T-cell (primary cell): ENCODE data around the gene LIAS. TPM values are rescaled to one million over a fixed set of nuclear protein-coding genes. Genes with fewer than 3 reads are reported as not detected.
"Not testable (repeated sequence)": the region's sequence is repeated elsewhere in the genome, so short reads cannot be mapped to it uniquely, and the experiment has no call there.

Experiments
- ATAC-seq, 4 experiments: fragments of 200-7000 bp in 3 of 4; fragments of 150-1000 bp in 1 of 4; cut with Tn5 transposase; replicated peaks in 1 of 4; 1 replicate in 3 of 4; 2 replicates in 1 of 4; pipeline ENCODE4 v1.10.0; 2021; ENCODE audit warnings: moderate library complexity in 3 of 4, mild to moderate bottlenecking in 2 of 4, moderate number of reproducible peaks in 1 of 4
- CTCF ChIA-PET, 2 donors: fragments of 300-600 bp; sonication (Branson Sonifier 250); formaldehyde crosslinking; loops; one replicate each; lab custom pipeline; 2022; ENCODE audit warnings: antibody characterized with exemption in 2 of 2; lab: Charles Lee
- POLR2A ChIA-PET, 2 donors: fragments of 300-600 bp; sonication (Branson Sonifier 250); formaldehyde crosslinking; loops; one replicate each; lab custom pipeline; 2022; ENCODE audit warnings: antibody characterized with exemption in 2 of 2; lab: Charles Lee
- DNase-seq, 35 experiments: peaks; one replicate each; pipeline versions ENCODE4 v3.0.0 to v3.0.0-alpha.2; 2013 to 2023
- H3K27ac ChIP-seq: one replicate; pipeline ENCODE4 v1.5.1; 2013; ENCODE audit warnings: low read length
- H3K27me3 ChIP-seq, 2 experiments: replicated peaks in 1 of 2; 1 replicate in 1 of 2; 2 replicates in 1 of 2; pipeline versions ENCODE4 v1.6.1 to v1.7.0; 2013; ENCODE audit warnings: low read length in 1 of 2, mixed read lengths in 1 of 2; ENCODE audit not compliant: control insufficient read depth in 2 of 2, insufficient read depth in 2 of 2; ENCODE audit errors: extremely low read depth in 1 of 2
- H3K36me3 ChIP-seq, 2 donors: 1 replicate in 1 of 2; 2 replicates in 1 of 2; pipeline versions ENCODE4 v1.6.1 to v1.7.0; 2013; ENCODE audit warnings: low read length in 1 of 2; ENCODE audit not compliant: control insufficient read depth in 2 of 2, insufficient read depth in 1 of 2; ENCODE audit errors: extremely low read depth in 1 of 2
- H3K4me1 ChIP-seq, 2 experiments: 1 replicate in 1 of 2; 2 replicates in 1 of 2; pipeline versions ENCODE4 v1.6.1 to v1.7.0; 2013; ENCODE audit warnings: low read length in 2 of 2, mixed read lengths in 1 of 2; ENCODE audit not compliant: insufficient read depth in 2 of 2, control insufficient read depth in 1 of 2; ENCODE audit errors: extremely low read depth in 1 of 2
- H3K4me3 ChIP-seq, 2 donors: 1 replicate in 1 of 2; 2 replicates in 1 of 2; pipeline versions ENCODE4 v1.5.1 to v1.7.0; 2013; ENCODE audit warnings: mild to moderate bottlenecking in 2 of 2, low read length in 1 of 2, moderate library complexity in 1 of 2; ENCODE audit not compliant: control insufficient read depth in 1 of 2; ENCODE audit errors: extremely low read depth in 1 of 2
- H3K9me3 ChIP-seq: 2 replicates; pipeline ENCODE4 v1.7.0; 2013
- H3K27ac Mint-ChIP-seq, 2 donors: one replicate each; pipeline ENCODE4 v1.8.0; 2020 to 2021; ENCODE audit warnings: mild to moderate bottlenecking in 2 of 2, mixed read lengths in 2 of 2
- H3K27me3 Mint-ChIP-seq, 2 donors: one replicate each; pipeline ENCODE4 v1.8.0; 2021 to 2022; ENCODE audit warnings: mixed read lengths in 2 of 2
- H3K36me3 Mint-ChIP-seq: one replicate; pipeline ENCODE4 v1.8.0; 2021; ENCODE audit warnings: mixed read lengths
- H3K4me1 Mint-ChIP-seq, 3 donors: one replicate each; pipeline ENCODE4 v1.8.0; 2020 to 2022; ENCODE audit warnings: mixed read lengths in 3 of 3, mild to moderate bottlenecking in 1 of 3
- H3K4me3 Mint-ChIP-seq, 3 donors: one replicate each; pipeline ENCODE4 v1.8.0; 2020 to 2022; ENCODE audit warnings: mild to moderate bottlenecking in 3 of 3, mixed read lengths in 3 of 3, moderate library complexity in 3 of 3
- H3K9me3 Mint-ChIP-seq, 3 donors: one replicate each; pipeline ENCODE4 v1.8.0; 2020 to 2022; ENCODE audit warnings: mixed read lengths in 3 of 3
- WGBS: methylation state at CpG from one replicate; pipeline ENCODE4 v1.1.5; 2013; ENCODE audit warnings: missing lambda C conversion rate; ENCODE audit not compliant: insufficient coverage; 5-methylcytosine and 5-hydroxymethylcytosine counted together
- total RNA-seq, 35 experiments: library from RNA in 6 of 35; stranded (reverse) in 6 of 35; fragments of 120-200 nt in 1 of 35; gene quantifications; one replicate each; pipeline versions ENCODE4 v1.2.1 to v1.2.4 and lab custom pipeline; 2013 to 2026

LIAS gene
- total RNA-seq, 5 donors from 2014 or later (not counting 1 experiment from before 2014, with no cell fraction given): 11.3 to 22.8 (median 19.5) TPM

GRCh38 chr4:39515669-39516401 is 57.0 kb downstream of the LIAS start:
- H3K27ac Mint-ChIP-seq, ATAC-seq, CTCF ChIA-PET, H3K4me1 ChIP-seq, H3K36me3 ChIP-seq, H3K9me3 ChIP-seq, H3K9me3 Mint-ChIP-seq, H3K27me3 Mint-ChIP-seq, H3K27me3 ChIP-seq, H3K4me3 ChIP-seq, H3K27ac ChIP-seq, H3K4me3 Mint-ChIP-seq, DNase-seq, H3K4me1 Mint-ChIP-seq, POLR2A ChIA-PET: not testable (repeated sequence)
- 100% methylated on average over 5 of the region's 14 CpGs for WGBS
- peaks cover 13% of the 10 kb centered on the region for H3K36me3 Mint-ChIP-seq

GRCh38 chr4:39516407-39516966 is 57.6 kb downstream of the LIAS start:
- H3K4me3 ChIP-seq: no peak overlapping the region
- peaks cover 0 to 8% of the 10 kb centered on the region in 2 donors for H3K36me3 ChIP-seq
- H3K36me3 Mint-ChIP-seq: peaks cover 13% of the 10 kb centered on the region
- H3K4me1 Mint-ChIP-seq: no peaks in the 10 kb centered on the region
- H3K27ac ChIP-seq: no peak overlapping the region
- no peak overlapping the region for H3K4me3 Mint-ChIP-seq
- ATAC-seq: no peak
- no peaks in the 10 kb centered on the region for H3K4me1 ChIP-seq
- H3K27me3 ChIP-seq: no peaks in the 10 kb centered on the region
- ChIA-PET POLR2A (no interaction called here), CTCF (no interaction called here)
- no peaks in the 10 kb centered on the region for H3K27me3 Mint-ChIP-seq
- no peaks in the 10 kb centered on the region for H3K9me3 Mint-ChIP-seq
- no peak overlapping the region for H3K27ac Mint-ChIP-seq
- H3K9me3 ChIP-seq: no peaks in the 10 kb centered on the region
- WGBS: no CpG with 5 or more reads among the region's 2 CpGs
- no peak for DNase-seq

- no peaks in the 10 kb centered on the region for H3K27me3 ChIP-seq
- H3K9me3 ChIP-seq: no peaks in the 10 kb centered on the region
- no peaks in the 10 kb centered on the region for H3K4me1 ChIP-seq
- CTCF ChIA-PET: no interaction called here
- no peak overlapping the region for H3K4me3 ChIP-seq
- POLR2A ChIA-PET: no interaction called here
- H3K36me3 ChIP-seq: no peaks in the 10 kb centered on the region
- 100% methylated on average over 3 of the region's 6 CpGs for WGBS
- no peak for ATAC-seq
- H3K9me3 Mint-ChIP-seq: no peaks in the 10 kb centered on the region
- H3K27ac ChIP-seq: no peak overlapping the region
- H3K4me1 Mint-ChIP-seq: no peaks in the 10 kb centered on the region
- H3K27me3 Mint-ChIP-seq: no peaks in the 10 kb centered on the region
- H3K27ac Mint-ChIP-seq: no peak overlapping the region
- no peak for DNase-seq
- H3K36me3 Mint-ChIP-seq: no peaks in the 10 kb centered on the region
- H3K4me3 Mint-ChIP-seq: no peak overlapping the region
These were observed 59.6 kb downstream of the LIAS start for GRCh38 chr4:39518484-39518883.

GRCh38 chr4:39521253-39521919 is 62.5 kb downstream of the LIAS start:
- H3K27ac ChIP-seq: no peak overlapping the region
- no peak for DNase-seq
- no peaks in the 10 kb centered on the region for H3K36me3 Mint-ChIP-seq
- no peaks in the 10 kb centered on the region for H3K9me3 ChIP-seq
- H3K27me3 Mint-ChIP-seq: no peaks in the 10 kb centered on the region
- ATAC-seq: no peak
- WGBS: no CpG with 5 or more reads among the region's 5 CpGs
- no peaks in the 10 kb centered on the region for H3K9me3 Mint-ChIP-seq
- no peaks in the 10 kb centered on the region for H3K27me3 ChIP-seq
- H3K4me1 ChIP-seq: peaks cover 2 to 3% of the 10 kb centered on the region in 2 experiments
- CTCF ChIA-PET: no interaction called here
- H3K36me3 ChIP-seq: no peaks in the 10 kb centered on the region
- H3K27ac Mint-ChIP-seq: no peak overlapping the region
- POLR2A ChIA-PET: no interaction called here
- H3K4me3 ChIP-seq: no peak overlapping the region
- no peak overlapping the region for H3K4me3 Mint-ChIP-seq
- peaks cover 7 to 8% (median 8%) of the 10 kb centered on the region in 3 donors for H3K4me1 Mint-ChIP-seq

- Mint-ChIP-seq H3K27ac (no peak overlapping the region), H3K4me1 (peaks cover 12 to 13% (median 12%) of the 10 kb centered on the region in 3 donors), H3K27me3 (no peaks in the 10 kb centered on the region), H3K36me3 (no peaks in the 10 kb centered on the region), H3K9me3 (no peaks in the 10 kb centered on the region), H3K4me3 (no peak overlapping the region)
- ChIA-PET CTCF (no interaction called here), POLR2A (no interaction called here)
- Histone ChIP-seq H3K4me1 (peaks cover 3 to 7% of the 10 kb centered on the region in 2 experiments), H3K36me3 (no peaks in the 10 kb centered on the region), H3K4me3 (no peak overlapping the region), H3K9me3 (no peaks in the 10 kb centered on the region), H3K27me3 (no peaks in the 10 kb centered on the region), H3K27ac (no peak overlapping the region)
- no peak for ATAC-seq
- no peak for DNase-seq
- WGBS: no CpG with 5 or more reads among the region's 2 CpGs
These were observed 63.2 kb downstream of the LIAS start for GRCh38 chr4:39522068-39522467.

GRCh38 chr4:39524161-39524957 is 65.5 kb downstream of the LIAS start:
- Mint-ChIP-seq H3K4me1 (peaks cover 13 to 21% (median 21%) of the 10 kb centered on the region in 3 donors), H3K27ac (no peak overlapping the region), H3K4me3 (no peak overlapping the region), H3K27me3 (no peaks in the 10 kb centered on the region), H3K9me3 (no peaks in the 10 kb centered on the region), H3K36me3 (no peaks in the 10 kb centered on the region)
- no peak overlapping the region for H3K27ac ChIP-seq
- H3K27me3 ChIP-seq: no peaks in the 10 kb centered on the region
- H3K9me3 ChIP-seq: no peaks in the 10 kb centered on the region
- WGBS: 100% methylated on average over 2 of the region's 7 CpGs
- no peaks in the 10 kb centered on the region for H3K36me3 ChIP-seq
- ATAC-seq (no peak), DNase-seq (no peak)
- peaks cover 3 to 15% of the 10 kb centered on the region in 2 experiments for H3K4me1 ChIP-seq
- no peak overlapping the region for H3K4me3 ChIP-seq
- ChIA-PET POLR2A (interaction anchor here in 1 of 2 donors (0.6 kb wide), 1 partner anchor 164 kb away, joined by 3 read pairs; no protein-coding TSS in a partner anchor), CTCF (interaction anchor here in 1 of 2 donors (0.7 to 0.8 kb wide), 2 partner anchors 20 to 457 kb away, joined by 3 to 4 read pairs; no protein-coding TSS in a partner anchor)
